Mesenchymal stem cell (in vitro differentiated cells and primary cell): ENCODE data around the gene FAM8A1. TPM values are rescaled to one million over a fixed set of nuclear protein-coding genes. Genes with fewer than 3 reads are reported as not detected.

Source experiments
- DNase-seq: peaks from one replicate; pipeline ENCODE4 v3.0.0-alpha.2; 2013
- H2AFZ ChIP-seq: one replicate; pipeline ENCODE4 v1.6.1; 2013; ENCODE audit warnings: low read depth, mild to moderate bottlenecking, control low read depth, inconsistent platforms, low read length, moderate library complexity
- H2AK5ac ChIP-seq: 2 replicates; pipeline ENCODE4 v1.6.1; 2013; ENCODE audit warnings: low read length, moderate library complexity, mild to moderate bottlenecking, inconsistent platforms; ENCODE audit not compliant: severe bottlenecking
- H2BK120ac ChIP-seq: one replicate; pipeline ENCODE4 v1.6.1; 2013; ENCODE audit warnings: low read depth, mild to moderate bottlenecking, inconsistent platforms, low read length, moderate library complexity
- H2BK12ac ChIP-seq, 2 experiments: one replicate each; pipeline ENCODE4 v1.6.1; 2013; ENCODE audit warnings: inconsistent platforms in 2 of 2, low read length in 2 of 2, mild to moderate bottlenecking in 2 of 2, moderate library complexity in 2 of 2, control low read depth in 1 of 2
- H2BK15ac ChIP-seq: one replicate; pipeline ENCODE4 v1.6.1; 2013; ENCODE audit warnings: mild to moderate bottlenecking, low read depth, inconsistent platforms; ENCODE audit not compliant: poor library complexity, severe bottlenecking
- H2BK5ac ChIP-seq: 2 replicates; pipeline ENCODE4 v1.6.1; 2013; ENCODE audit warnings: low read depth, mild to moderate bottlenecking, low read length, control low read depth, inconsistent platforms; ENCODE audit not compliant: poor library complexity, severe bottlenecking
- H3K14ac ChIP-seq, 2 experiments: one replicate each; pipeline ENCODE4 v1.6.1; 2013; ENCODE audit warnings: inconsistent platforms in 2 of 2, low read length in 2 of 2, control low read depth in 1 of 2, mild to moderate bottlenecking in 1 of 2, moderate library complexity in 1 of 2
- H3K18ac ChIP-seq, 2 experiments: one replicate each; pipeline ENCODE4 v1.6.1; 2013; ENCODE audit warnings: inconsistent platforms in 2 of 2, low read length in 2 of 2, control low read depth in 1 of 2, low read depth in 1 of 2, mild to moderate bottlenecking in 1 of 2
- H3K23ac ChIP-seq, 2 experiments: one replicate each; pipeline ENCODE4 v1.6.1; 2013; ENCODE audit warnings: inconsistent platforms in 2 of 2, low read length in 2 of 2, mild to moderate bottlenecking in 2 of 2, moderate library complexity in 2 of 2, control low read depth in 1 of 2
- H3K27ac ChIP-seq: 2 replicates; pipeline ENCODE4 v1.5.1; 2013; ENCODE audit warnings: mild to moderate bottlenecking, moderate library complexity, low read length, control low read depth, inconsistent platforms; ENCODE audit not compliant: poor library complexity, severe bottlenecking
- H3K27me3 ChIP-seq, 2 experiments: 2 replicates each; pipeline versions ENCODE4 v1.6.1 to v1.7.0; 2013; ENCODE audit warnings: low read length in 2 of 2, mild to moderate bottlenecking in 2 of 2, moderate library complexity in 2 of 2, control low read depth in 1 of 2, inconsistent platforms in 1 of 2; ENCODE audit not compliant: control insufficient read depth in 1 of 2, insufficient read depth in 1 of 2
- H3K36me3 ChIP-seq, 2 experiments: 2 replicates each; pipeline versions ENCODE4 v1.6.1 to v1.7.0; 2013; ENCODE audit warnings: low read length in 2 of 2, control low read depth in 1 of 2, inconsistent platforms in 1 of 2, low read depth in 1 of 2, mild to moderate bottlenecking in 1 of 2; ENCODE audit not compliant: insufficient read depth in 2 of 2, control insufficient read depth in 1 of 2
- H3K4ac ChIP-seq, 2 experiments: one replicate each; pipeline ENCODE4 v1.6.1; 2013; ENCODE audit warnings: inconsistent platforms in 2 of 2, low read length in 2 of 2, mild to moderate bottlenecking in 2 of 2, moderate library complexity in 2 of 2, control low read depth in 1 of 2, low read depth in 1 of 2
- H3K4me1 ChIP-seq: 2 replicates; pipeline ENCODE4 v1.6.1; 2013; ENCODE audit warnings: low read depth, low read length, control low read depth; ENCODE audit not compliant: control insufficient read depth, insufficient read depth
- H3K4me2 ChIP-seq: 2 replicates; pipeline ENCODE4 v1.6.1; 2013; ENCODE audit warnings: low read length, mild to moderate bottlenecking, inconsistent platforms; ENCODE audit not compliant: poor library complexity, severe bottlenecking
- H3K4me3 ChIP-seq, 2 experiments: 2 replicates each; pipeline versions ENCODE4 v1.5.1 to v1.7.0; 2013; ENCODE audit warnings: low read length in 2 of 2, mild to moderate bottlenecking in 2 of 2, control low read depth in 1 of 2, low read depth in 1 of 2; ENCODE audit not compliant: insufficient read depth in 1 of 2
- H3K79me1 ChIP-seq: replicated peaks from 2 replicates; pipeline ENCODE4 v1.6.1; 2013; ENCODE audit warnings: mild to moderate bottlenecking, control low read depth, low read length, inconsistent platforms; ENCODE audit not compliant: poor library complexity, severe bottlenecking
- H3K9ac ChIP-seq: 2 replicates; pipeline ENCODE4 v1.7.0; 2013; ENCODE audit warnings: mild to moderate bottlenecking, low read length, moderate library complexity
- H3K9me3 ChIP-seq: 2 replicates; pipeline ENCODE4 v1.7.0; 2013; ENCODE audit warnings: mild to moderate bottlenecking, low read length; ENCODE audit not compliant: control insufficient read depth
- H4K8ac ChIP-seq: one replicate; pipeline ENCODE4 v1.6.1; 2013; ENCODE audit warnings: inconsistent platforms, mild to moderate bottlenecking, low read length, moderate library complexity
- H4K91ac ChIP-seq: one replicate; pipeline ENCODE4 v1.6.1; 2013; ENCODE audit warnings: mild to moderate bottlenecking, low read length, inconsistent platforms
- WGBS: methylation state at CpG from one replicate; pipeline ENCODE4 v1.1.7; 2013; ENCODE audit warnings: mixed read lengths; 5-methylcytosine and 5-hydroxymethylcytosine counted together
- small RNA-seq: library from polyadenylated mRNA; stranded (forward); fragments of <200 nt; extraction: miRNeasy Mini kit (QIAGEN cat#:217004); gene quantifications from one replicate; pipeline ENCODE3, GENCODE V24; 2013; ENCODE audit warnings: low read depth

FAM8A1 gene

DNA sequence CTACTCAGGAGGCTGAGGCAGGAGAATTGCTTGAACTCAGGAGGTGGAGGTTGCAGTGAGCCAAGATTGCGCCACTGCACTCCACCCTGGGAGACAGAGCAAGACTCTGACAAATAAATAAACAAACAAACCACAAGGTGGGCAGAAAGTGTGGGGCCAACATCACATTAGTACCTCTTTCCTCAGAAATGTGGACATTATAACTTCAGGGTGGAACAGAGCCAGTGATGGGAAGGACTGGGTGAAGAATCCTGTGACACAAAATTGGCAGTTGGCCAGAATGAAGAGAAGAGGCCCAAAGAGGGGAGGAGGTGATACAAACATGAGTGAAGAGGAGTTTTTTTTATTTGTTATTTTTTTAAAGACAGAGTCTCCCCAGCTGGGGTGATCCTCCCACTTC lies 56.0 kb downstream of the FAM8A1 start:
- no peaks in the 10 kb centered on the region for H3K9me3 ChIP-seq
- H3K79me1 ChIP-seq, result peaks cover 26% of the 10 kb centered on the region
- peaks cover 20 to 73% of the 10 kb centered on the region in 2 experiments for H3K36me3 ChIP-seq
- H3K23ac ChIP-seq, result no peak overlapping the region
- H2BK5ac ChIP-seq, result no peak overlapping the region
- no peak overlapping the region for H3K14ac ChIP-seq
- whole genome bisulfite sequencing, result 100% methylated on average over 1 of the region's 1 CpG
- no peak overlapping the region for H2AK5ac ChIP-seq
- no peak overlapping the region for H2AFZ ChIP-seq
- H4K8ac ChIP-seq, result no peak overlapping the region
- no peak overlapping the region for H2BK12ac ChIP-seq
- peak; percentile 27 for DNase-seq
- no peak overlapping the region for H3K9ac ChIP-seq
- H2BK120ac ChIP-seq, result no peak overlapping the region
- H3K18ac ChIP-seq, result no peak overlapping the region
- no peak overlapping the region for H2BK15ac ChIP-seq
- no peak overlapping the region for H3K4me3 ChIP-seq
- no peaks in the 10 kb centered on the region for H3K4me1 ChIP-seq
- H3K4ac ChIP-seq, result no peak overlapping the region
- H3K4me2 ChIP-seq, result no peak overlapping the region
- H3K27ac ChIP-seq, result no peak overlapping the region
- no peak overlapping the region for H4K91ac ChIP-seq
- no peaks in the 10 kb centered on the region for H3K27me3 ChIP-seq

DNA sequence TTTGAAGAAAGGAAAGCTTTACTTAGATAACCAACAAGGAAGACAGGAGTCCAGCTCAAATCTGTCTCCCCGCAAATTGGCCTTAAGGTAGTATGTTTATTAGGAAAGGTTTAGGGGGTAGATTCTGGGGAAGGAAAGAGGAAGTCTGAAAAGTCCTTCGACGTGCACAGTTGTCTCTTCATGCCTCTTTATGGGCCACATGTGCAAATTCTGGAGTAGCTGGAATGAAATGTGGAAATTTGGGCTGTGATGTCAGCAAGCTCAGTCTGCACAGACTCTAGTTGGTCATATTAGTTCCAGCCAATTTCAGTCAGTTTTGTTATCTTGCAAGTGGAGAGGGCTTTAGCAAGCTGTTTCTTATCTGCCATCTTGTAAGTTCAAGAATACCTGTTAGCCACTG lies 56.5 kb downstream of the FAM8A1 start:
- H2AK5ac ChIP-seq, result no peak overlapping the region
- H2BK5ac ChIP-seq, result no peak overlapping the region
- H3K4ac ChIP-seq, result no peak overlapping the region
- no peak overlapping the region for H2BK120ac ChIP-seq
- no peak overlapping the region for H3K4me3 ChIP-seq
- H3K4me1 ChIP-seq, result no peaks in the 10 kb centered on the region
- no peak overlapping the region for H3K9ac ChIP-seq
- no peak overlapping the region for H4K91ac ChIP-seq
- no peak overlapping the region for H3K18ac ChIP-seq
- no peak overlapping the region for H4K8ac ChIP-seq
- no peak overlapping the region for H3K14ac ChIP-seq
- peaks cover 20 to 75% of the 10 kb centered on the region in 2 experiments for H3K36me3 ChIP-seq
- no peaks in the 10 kb centered on the region for H3K9me3 ChIP-seq
- no peaks in the 10 kb centered on the region for H3K27me3 ChIP-seq
- no peak overlapping the region for H2BK15ac ChIP-seq
- H3K23ac ChIP-seq, result no peak overlapping the region
- 92% methylated on average over 2 of the region's 3 CpGs for WGBS
- no peak overlapping the region for H2BK12ac ChIP-seq
- no peak overlapping the region for H3K4me2 ChIP-seq
- peaks cover 28% of the 10 kb centered on the region for H3K79me1 ChIP-seq
- H2AFZ ChIP-seq, result no peak overlapping the region
- no peak overlapping the region for H3K27ac ChIP-seq
- DNase-seq, result no peak

Small RNA genes within 50 kb of the gene (small RNA-seq; reads per million reads assigned to genes)
- gene RNU6-190P (not detected), gene SUMO2P13 (not detected)
